Rectal smooth muscle tissue (tissue), 1 donor: ENCODE data around the gene ABHD1.

ENCODE experiments used
- H3K27ac ChIP-seq: one replicate; pipeline ENCODE4 v1.7.0; 2013; ENCODE audit warnings: low read depth, low read length, inconsistent platforms
- H3K27me3 ChIP-seq: one replicate; pipeline ENCODE4 v1.7.0; 2013; ENCODE audit warnings: low read length; ENCODE audit not compliant: control insufficient read depth, insufficient read depth
- H3K36me3 ChIP-seq: one replicate; pipeline ENCODE4 v1.7.0; 2013; ENCODE audit warnings: low read length; ENCODE audit not compliant: control insufficient read depth, insufficient read depth
- H3K4me1 ChIP-seq: one replicate; pipeline ENCODE4 v1.7.0; 2013; ENCODE audit warnings: low read length; ENCODE audit not compliant: control insufficient read depth, insufficient read depth
- H3K4me3 ChIP-seq: one replicate; pipeline ENCODE4 v1.7.0; 2013; ENCODE audit warnings: low read length
- H3K9ac ChIP-seq: one replicate; pipeline ENCODE4 v1.7.0; 2013; ENCODE audit warnings: low read length

ABHD1 gene

DNA sequence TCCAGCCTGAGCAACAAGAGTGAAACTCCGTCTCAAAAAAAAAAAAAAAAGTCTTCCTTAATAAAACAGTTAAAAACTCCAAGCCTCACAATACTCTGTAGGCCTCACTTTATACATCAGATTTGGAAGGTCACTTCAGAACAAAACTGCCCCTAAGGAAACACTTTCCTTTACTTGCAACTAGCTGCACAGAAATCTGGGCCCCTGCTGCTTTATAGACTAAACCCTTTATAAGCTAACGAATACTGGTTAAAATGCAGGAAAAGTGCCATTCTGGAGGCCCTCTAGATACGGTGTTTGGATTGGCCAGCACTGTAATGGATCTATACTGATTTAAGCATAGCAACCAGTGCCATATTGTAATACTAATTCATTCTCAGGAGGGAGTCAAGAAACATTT, 1.5 kb downstream of the ABHD1 start:
- Histone ChIP-seq H3K27me3 (no peaks in the 10 kb centered on the region), H3K4me3 (no peak overlapping the region)

DNA sequence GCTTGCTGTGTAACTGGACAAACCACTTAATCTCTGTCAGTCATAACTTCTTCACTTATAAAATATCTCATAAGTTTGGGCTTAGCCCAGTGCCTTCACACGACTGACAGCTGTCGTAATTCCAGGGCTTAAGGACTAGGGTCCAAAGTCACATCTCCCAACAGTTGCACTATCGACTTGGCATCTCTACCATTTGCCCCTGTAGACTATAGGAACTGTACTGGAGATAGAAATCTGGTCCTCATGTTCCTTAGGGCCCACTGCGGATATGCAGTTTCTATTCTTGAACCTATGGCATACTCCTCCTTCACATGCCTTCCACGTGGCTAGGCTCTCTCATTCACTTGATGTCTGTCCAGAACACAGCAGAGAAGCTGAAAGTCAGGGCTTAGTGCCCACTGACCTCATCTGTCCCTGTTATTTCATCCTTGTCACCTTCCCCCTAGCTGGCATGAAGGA, 2.7 kb downstream of the ABHD1 start:
- H3K36me3 ChIP-seq = peaks cover 14% of the 10 kb centered on the region
- H3K4me3 ChIP-seq = no peak overlapping the region
- no peaks in the 10 kb centered on the region for H3K27me3 ChIP-seq
- H3K9ac ChIP-seq = no peak overlapping the region
- H3K4me1 ChIP-seq = no peaks in the 10 kb centered on the region
- H3K27ac ChIP-seq = no peak overlapping the region

More for the DNA sequence above, 1.5 kb downstream of the ABHD1 start:
- Histone ChIP-seq H3K9ac (no peak overlapping the region), H3K27ac (no peak overlapping the region), H3K36me3 (peaks cover 6% of the 10 kb centered on the region), H3K4me1 (no peaks in the 10 kb centered on the region)

DNA sequence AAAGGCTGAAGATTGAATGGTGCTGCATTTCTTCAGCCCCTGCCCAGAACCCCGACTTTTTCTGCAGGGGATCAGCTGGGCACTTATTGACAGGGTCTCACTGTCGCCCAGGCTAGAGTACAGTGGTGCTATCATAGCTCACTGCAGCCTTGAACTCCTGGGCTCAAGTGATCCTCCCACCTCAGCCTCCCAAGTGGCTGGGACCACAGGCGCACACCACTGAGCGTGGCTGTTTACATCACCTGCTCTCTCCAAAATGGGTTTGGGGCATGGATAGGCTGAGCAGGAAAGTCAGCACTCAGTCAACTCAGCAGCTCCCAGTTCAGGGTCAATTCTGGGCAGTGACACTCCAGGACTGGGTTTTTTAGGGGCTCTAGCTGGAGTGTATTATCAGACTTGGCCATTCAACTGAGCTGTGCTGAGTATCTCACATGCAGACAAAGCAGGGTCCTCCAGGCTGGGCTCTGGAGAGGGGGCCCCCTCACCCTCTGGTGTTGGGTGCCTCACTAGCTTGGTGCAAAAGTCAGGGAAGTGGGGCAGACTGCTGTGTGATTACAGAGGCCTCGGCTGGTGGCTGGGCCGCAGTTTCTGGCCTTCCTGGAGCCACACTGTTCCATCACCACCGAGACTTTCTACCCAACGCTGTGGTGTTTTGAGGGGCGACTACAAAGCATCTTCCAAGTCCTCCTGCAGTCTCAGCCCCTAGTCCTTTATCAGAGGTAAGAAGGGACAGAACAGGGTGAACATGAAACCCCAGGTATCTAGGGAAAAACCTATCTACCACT, 4.5 kb downstream of the ABHD1 start:
- Histone ChIP-seq H3K36me3 (peaks cover 23% of the 10 kb centered on the region), H3K27ac (no peak overlapping the region), H3K4me1 (peaks cover under 1% of the 10 kb centered on the region), H3K9ac (no peak overlapping the region), H3K4me3 (no peak overlapping the region), H3K27me3 (no peaks in the 10 kb centered on the region)

DNA sequence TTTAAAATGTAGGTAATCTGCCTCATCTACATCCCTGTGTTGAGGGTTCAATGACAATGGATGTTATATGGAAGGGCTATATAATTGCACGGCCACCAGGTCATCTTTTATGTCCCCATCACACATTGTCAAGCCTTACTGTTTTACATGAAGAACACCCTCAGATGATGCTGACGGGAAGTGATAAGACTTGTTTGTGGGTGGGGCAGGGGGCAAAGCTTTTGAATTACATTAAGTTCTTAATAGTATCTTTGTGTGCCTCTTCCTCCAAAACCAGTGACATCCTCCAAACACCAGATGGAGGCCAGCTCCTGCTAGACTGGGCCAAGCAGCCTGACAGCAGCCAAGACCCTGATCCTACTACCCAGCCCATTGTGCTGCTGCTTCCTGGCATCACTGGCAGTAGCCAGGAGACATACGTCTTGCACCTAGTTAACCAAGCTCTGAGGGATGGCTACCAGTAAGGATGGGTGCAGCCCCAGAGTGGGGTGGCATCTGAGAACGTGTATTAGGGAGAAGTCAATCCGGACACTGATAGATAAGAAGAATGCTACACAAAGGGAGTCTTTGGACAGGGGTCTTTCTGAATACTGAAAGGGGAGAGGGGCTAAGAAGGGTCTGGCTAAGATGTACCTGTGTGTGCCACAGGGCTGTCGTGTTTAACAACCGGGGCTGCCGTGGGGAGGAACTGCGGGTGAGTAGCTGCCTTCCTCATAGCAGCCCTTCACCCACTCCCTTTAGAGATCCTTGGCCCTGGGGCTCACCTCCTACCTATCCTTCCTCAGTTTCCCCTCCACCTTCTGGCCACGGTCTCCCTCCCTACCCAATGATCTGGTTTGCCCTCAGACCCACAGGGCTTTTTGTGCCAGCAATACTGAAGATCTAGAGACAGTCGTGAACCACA, 5.3 kb downstream of the ABHD1 start:
- Histone ChIP-seq H3K27ac (no peak overlapping the region), H3K36me3 (peaks cover 23% of the 10 kb centered on the region), H3K9ac (no peak overlapping the region), H3K4me3 (no peak overlapping the region), H3K4me1 (peaks cover 7% of the 10 kb centered on the region), H3K27me3 (no peaks in the 10 kb centered on the region)

DNA sequence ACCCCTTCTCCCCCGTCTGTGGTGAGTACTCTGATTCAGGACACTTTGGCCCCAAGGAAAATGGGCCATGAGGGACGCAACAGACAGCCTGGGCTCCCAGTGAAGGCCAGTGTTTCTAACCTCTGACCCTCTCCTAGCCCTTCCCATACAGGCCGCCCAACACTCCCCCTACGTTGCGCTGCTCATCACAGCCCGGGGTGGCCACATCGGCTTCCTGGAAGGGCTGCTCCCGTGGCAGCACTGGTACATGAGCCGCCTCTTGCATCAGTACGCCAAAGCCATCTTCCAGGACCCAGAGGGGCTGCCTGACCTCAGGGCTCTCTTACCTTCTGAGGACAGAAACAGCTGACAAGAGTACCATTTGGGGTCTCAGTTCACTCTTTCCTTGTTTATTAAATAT, 6.8 kb downstream of the ABHD1 start:
- peaks cover 7% of the 10 kb centered on the region for H3K4me1 ChIP-seq
- H3K36me3 ChIP-seq = peaks cover 23% of the 10 kb centered on the region
- H3K9ac ChIP-seq = no peak overlapping the region
- H3K27me3 ChIP-seq = no peaks in the 10 kb centered on the region
- no peak overlapping the region for H3K4me3 ChIP-seq
- H3K27ac ChIP-seq = no peak overlapping the region

DNA sequence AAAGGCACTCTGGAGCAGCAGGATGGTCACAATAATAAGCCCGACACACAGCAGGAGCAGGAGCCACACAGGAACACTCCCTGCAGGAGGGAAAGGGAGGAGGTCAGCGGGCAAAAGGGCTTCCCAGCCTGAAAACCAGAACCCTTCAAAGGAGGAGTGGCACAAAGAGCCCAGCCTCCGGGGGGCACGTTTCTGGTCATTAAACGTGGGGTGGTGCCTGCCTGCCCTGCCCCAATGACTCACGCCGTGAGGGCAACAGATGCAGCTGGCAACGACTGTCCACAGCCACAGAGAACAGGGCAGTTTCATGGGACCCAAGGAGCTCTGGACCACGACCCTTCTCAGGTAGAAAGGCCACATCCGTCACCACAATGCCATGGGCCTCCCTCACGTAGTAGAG, 7.8 kb downstream of the ABHD1 start:
- Histone ChIP-seq H3K27me3 (no peaks in the 10 kb centered on the region), H3K36me3 (peaks cover 23% of the 10 kb centered on the region), H3K27ac (no peak overlapping the region), H3K9ac (no peak overlapping the region), H3K4me1 (peaks cover 7% of the 10 kb centered on the region), H3K4me3 (no peak overlapping the region)

DNA sequence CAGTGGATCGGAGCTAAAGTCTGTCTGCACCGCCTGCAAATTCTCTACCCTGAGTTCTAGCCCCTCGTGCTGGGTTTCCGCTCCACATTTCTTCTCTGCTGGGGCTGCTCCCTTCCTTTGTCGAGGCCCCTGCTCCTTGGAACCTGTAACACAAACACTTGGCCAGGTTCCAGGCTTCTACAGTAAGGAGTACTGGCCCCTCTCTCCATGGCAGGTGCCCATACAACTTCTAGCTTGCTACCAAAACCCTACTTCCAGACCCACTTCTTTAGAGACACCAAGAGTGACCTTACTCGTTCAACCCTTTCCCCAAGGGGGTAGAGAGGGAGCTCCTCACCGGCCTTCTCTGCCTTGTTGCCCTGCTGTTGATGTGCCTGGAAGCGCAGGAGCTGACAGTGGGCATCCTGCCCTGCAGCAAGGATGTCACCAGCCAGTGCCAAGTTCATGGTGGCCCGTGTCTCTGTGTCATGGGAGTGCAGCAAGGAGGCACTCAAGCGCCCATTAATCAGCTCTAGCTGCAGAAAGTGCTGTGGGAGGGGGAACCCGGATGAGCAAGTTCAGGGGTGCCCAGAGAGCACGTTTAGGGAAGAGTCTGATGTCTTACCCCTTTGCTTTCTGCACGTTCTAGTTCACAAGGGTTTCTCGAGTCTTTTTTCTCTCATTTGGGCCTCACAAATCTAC, 9.7 kb downstream of the ABHD1 start:
- no peak overlapping the region for H3K27ac ChIP-seq
- no peak overlapping the region for H3K9ac ChIP-seq
- H3K4me1 ChIP-seq = peaks cover 7% of the 10 kb centered on the region
- H3K36me3 ChIP-seq = peaks cover 23% of the 10 kb centered on the region
- peak overlapping the region; percentile 91 for H3K4me3 ChIP-seq
- no peaks in the 10 kb centered on the region for H3K27me3 ChIP-seq

DNA sequence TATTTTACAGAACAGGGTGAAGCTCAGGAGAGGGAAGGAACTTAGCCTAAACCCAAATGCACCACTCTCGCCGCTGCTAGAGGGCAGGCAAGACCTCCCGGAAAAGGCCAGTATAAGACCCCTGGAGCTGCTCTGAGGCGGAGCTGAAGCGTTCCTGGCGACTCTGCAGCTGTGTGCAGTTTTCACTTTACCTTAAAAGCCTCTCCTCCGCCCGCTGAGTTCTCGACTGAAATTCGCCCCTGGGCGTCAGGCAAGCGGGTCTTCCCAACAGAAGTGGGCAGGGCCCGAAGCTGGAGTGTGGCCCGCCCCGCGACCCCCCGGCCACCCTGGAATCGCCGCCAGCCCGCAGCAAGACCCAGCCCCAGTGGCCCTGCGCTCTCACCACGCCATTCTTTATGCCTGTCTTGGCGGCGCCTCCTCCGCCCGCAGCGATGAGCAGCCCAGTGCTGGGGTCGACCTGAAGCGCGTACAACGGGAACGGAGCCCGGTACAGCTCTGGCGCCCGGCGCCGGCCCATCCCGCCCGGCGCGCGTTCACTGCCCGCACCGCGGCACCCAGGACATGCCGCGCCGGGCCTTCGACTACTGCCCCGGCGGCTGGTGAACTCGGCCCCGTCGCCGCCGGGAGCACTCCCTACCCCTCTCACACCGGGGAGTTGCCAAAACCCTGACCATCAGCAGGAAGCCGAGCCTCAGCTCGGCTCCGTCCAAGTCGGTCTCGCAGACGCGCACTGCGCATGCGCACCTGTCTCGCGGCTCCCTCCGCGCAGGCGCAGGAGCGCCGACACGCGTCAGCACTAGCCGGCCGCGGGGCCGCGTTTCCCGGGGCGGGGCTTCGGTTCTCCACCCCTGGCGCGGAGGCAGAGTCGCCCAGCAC, 10.5 kb downstream of the ABHD1 start, which contains the start of gene PREB:
TSS of gene PREB (minus strand) at position 732 of the 876 bp plus-strand sequence. CDS start at position 517, 215 bp downstream.
- H3K27ac ChIP-seq = peak within 1 kb of the TSS; percentile 87
- peaks cover 7% of the 10 kb centered on the region for H3K4me1 ChIP-seq
- peak within 1 kb of the TSS; percentile 91 for H3K4me3 ChIP-seq
- H3K27me3 ChIP-seq = no peaks in the 10 kb centered on the region
- peak within 1 kb of the TSS; percentile 83 for H3K9ac ChIP-seq
- peaks cover 23% of the 10 kb centered on the region for H3K36me3 ChIP-seq

DNA sequence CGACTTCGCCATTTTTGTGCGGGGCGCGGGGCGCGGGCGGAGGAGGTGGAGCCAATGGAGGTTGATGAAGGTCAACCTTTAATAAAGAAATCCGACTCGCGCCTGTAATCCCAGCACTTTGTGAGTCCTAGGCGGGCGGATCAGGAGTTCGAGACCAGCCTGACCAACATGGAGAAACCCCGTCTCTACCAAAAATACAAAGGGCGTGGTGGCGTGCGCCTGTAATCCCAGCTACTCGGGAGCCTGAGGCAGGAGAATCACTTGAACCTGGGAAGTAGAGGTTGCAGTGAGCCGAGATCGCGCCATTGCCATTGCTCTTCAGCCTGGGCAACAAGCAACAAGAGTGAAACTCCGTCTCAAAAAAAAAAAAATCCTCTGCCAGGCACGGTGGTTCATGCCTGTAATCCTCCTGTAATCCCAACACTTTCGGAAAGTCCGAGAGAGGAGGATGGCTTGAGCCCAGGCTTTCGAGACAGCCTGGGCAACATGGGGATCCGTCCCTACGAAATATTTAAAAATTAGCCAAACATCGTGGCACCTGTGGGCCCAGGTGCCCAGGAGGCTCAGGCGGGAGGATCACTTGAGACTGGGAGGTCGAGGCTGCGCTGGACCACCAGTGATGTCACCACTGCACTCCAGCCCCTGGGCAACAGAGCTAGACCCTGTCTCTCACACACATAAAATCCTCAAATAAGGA, 11.3 kb downstream of the ABHD1 start:
- H3K27ac ChIP-seq = peak overlapping the region; percentile 70
- peaks cover 18% of the 10 kb centered on the region for H3K36me3 ChIP-seq
- peak overlapping the region; percentile 91 for H3K4me3 ChIP-seq
- H3K27me3 ChIP-seq = no peaks in the 10 kb centered on the region
- H3K9ac ChIP-seq = no peak overlapping the region
- H3K4me1 ChIP-seq = peaks cover 7% of the 10 kb centered on the region

DNA sequence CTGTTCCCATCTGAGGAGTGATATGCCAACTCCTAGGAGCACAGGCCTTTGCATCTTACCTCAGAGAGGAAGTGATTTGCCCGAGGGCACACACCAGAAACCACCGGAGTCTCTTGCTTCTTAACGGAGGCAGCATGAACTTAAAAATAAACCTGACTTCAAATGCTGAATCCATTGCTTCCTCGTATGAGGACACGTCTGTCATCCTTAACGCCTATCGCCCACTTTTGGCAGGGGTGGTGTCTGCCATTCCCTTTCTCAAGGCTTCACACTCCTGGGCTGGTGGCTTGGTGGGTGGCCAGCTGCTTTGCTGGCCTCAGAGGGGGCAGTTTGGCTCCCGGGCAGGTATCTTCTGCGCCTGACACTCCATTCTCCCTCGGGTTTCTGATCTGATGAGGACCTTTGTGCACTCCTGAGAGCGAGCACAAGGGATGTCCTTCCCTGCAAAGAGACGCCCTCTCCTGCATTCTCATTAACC, 11.9 kb downstream of the ABHD1 start:
- peaks cover 7% of the 10 kb centered on the region for H3K4me1 ChIP-seq
- H3K27me3 ChIP-seq = no peaks in the 10 kb centered on the region
- H3K4me3 ChIP-seq = no peak overlapping the region
- H3K9ac ChIP-seq = no peak overlapping the region
- no peak overlapping the region for H3K27ac ChIP-seq
- H3K36me3 ChIP-seq = peaks cover 14% of the 10 kb centered on the region

DNA sequence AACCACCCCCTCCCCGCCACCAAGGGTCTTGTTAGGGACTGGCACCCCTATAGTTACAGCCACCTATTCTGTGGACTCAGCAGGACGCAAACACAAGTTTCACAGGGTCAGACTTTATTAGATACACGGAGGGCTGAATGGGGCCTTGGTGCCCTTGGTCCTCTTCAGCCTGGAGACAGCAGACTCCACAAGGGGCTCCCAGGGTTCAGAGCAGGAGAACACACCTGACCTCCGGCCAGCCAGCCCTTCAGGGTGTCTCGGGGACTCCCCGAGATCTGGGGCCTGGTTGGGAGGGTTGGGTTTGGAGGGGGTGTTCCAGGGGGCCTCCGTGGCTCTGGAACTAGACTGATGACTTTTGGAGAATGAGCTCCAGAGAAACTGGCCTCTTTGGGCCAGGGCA, 13.1 kb downstream of the ABHD1 start:
- H3K36me3 ChIP-seq = peaks cover 4% of the 10 kb centered on the region
- no peaks in the 10 kb centered on the region for H3K27me3 ChIP-seq
- H3K9ac ChIP-seq = no peak overlapping the region
- no peak overlapping the region for H3K4me3 ChIP-seq
- H3K27ac ChIP-seq = no peak overlapping the region
- H3K4me1 ChIP-seq = peaks cover 7% of the 10 kb centered on the region
